Mesothelial cell of epicardium (in vitro differentiated cells): ENCODE data around the gene SLIT3. TPM values are rescaled to one million over a fixed set of nuclear protein-coding genes. Genes with fewer than 3 reads are reported as not detected.

Source experiments
- DNase-seq, 2 experiments: peaks; one replicate each; pipeline ENCODE4 v3.0.0; 2021; ENCODE audit warnings: low spot score in 2 of 2; ENCODE audit not compliant: unreplicated experiment in 2 of 2
- H3K27ac Mint-ChIP-seq: 2 replicates; pipeline ENCODE4 v1.8.0; 2021; ENCODE audit warnings: mixed read lengths
- H3K27me3 Mint-ChIP-seq: 2 replicates; pipeline ENCODE4 v1.8.0; 2021; ENCODE audit warnings: low read depth, mixed read lengths
- H3K36me3 Mint-ChIP-seq: 2 replicates; pipeline ENCODE4 v1.8.0; 2021; ENCODE audit warnings: mixed read lengths
- H3K4me1 Mint-ChIP-seq: 2 replicates; pipeline ENCODE4 v1.8.0; 2021; ENCODE audit warnings: mixed read lengths
- H3K4me3 Mint-ChIP-seq: 2 replicates; pipeline ENCODE4 v1.8.0; 2021; ENCODE audit warnings: mild to moderate bottlenecking, moderate library complexity, mixed read lengths
- H3K9me3 Mint-ChIP-seq: 2 replicates; pipeline ENCODE4 v1.8.0; 2021; ENCODE audit warnings: mixed read lengths
- CTCF ChIP-seq: fragments of 200-600 bp; sonication (generic); IDR thresholded peaks from one replicate; pipeline ENCODE4 v1.5.0; 2021; ENCODE audit warnings: antibody characterized with exemption; ENCODE audit not compliant: unreplicated experiment
- total RNA-seq: library from RNA; stranded (reverse); gene quantifications from 3 replicates; pipeline ENCODE4 v1.2.1, GENCODE V29; 2021

The SLIT3 gene
- total RNA-seq, 1 donor from 2014 or later, result 65.1 TPM

GRCh38 chr5:169222934-169223594 is 77.9 kb downstream of the SLIT3 start:
- Mint-ChIP-seq H3K4me1 (peaks cover 55% of the 10 kb centered on the region), H3K9me3 (no peaks in the 10 kb centered on the region), H3K27me3 (peaks cover 2% of the 10 kb centered on the region), H3K4me3 (no peak overlapping the region), H3K36me3 (no peaks in the 10 kb centered on the region), H3K27ac (peak overlapping the region; percentile 72)
- TF ChIP-seq CTCF, result no peak
- DNase-seq, result no peak

DNA sequence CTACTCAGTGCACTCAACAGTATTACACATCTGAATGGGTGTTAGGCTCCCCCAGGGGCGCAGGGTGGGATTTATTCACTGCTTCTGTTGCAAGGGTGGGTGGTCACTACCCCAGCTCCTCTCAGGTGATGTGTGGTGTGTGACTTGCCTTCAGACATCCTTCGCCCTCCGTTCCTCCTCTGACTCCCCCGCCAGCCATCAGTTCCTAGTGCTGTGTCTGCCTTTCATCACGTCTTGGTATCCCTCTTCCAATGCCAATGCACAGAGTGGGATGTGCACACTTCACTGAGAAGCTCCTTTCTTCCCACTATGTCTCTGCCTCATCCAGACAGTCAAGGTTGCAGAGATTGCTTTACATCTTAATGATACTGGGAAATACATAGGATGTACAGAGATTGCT is 79.4 kb downstream of the SLIT3 start:
- no peak for TF ChIP-seq CTCF
- no peak for DNase-seq
- H3K27ac Mint-ChIP-seq, result no peak overlapping the region
- peaks cover 2% of the 10 kb centered on the region for H3K27me3 Mint-ChIP-seq
- peaks cover 65% of the 10 kb centered on the region for H3K4me1 Mint-ChIP-seq
- no peak overlapping the region for H3K4me3 Mint-ChIP-seq
- no peaks in the 10 kb centered on the region for H3K9me3 Mint-ChIP-seq
- no peaks in the 10 kb centered on the region for H3K36me3 Mint-ChIP-seq

DNA sequence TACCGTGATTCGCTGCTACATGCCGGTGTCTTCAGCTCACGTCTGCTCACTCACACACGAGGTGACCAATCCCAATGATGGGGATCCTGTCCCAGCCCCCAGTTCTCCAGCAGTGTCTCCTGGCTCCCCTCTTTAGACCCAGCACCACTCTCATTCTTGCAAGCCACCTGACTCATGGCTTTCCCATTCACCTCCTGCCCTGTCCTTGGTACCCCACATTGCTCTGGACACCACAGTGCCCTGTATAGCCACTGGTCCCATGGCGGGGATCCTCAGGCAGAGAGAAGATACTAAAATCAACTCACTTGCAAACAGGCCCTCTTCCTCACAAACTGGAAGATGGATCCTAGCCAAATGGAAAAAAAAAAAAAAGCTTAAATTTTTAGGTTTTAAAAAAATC is 81.0 kb downstream of the SLIT3 start:
- DNase-seq, result no peak
- H3K27ac Mint-ChIP-seq, result no peak overlapping the region
- no peaks in the 10 kb centered on the region for H3K9me3 Mint-ChIP-seq
- TF ChIP-seq CTCF, result no peak
- H3K4me1 Mint-ChIP-seq, result peaks cover 61% of the 10 kb centered on the region
- no peak overlapping the region for H3K4me3 Mint-ChIP-seq
- H3K27me3 Mint-ChIP-seq, result peaks cover 7% of the 10 kb centered on the region
- H3K36me3 Mint-ChIP-seq, result peaks cover 2% of the 10 kb centered on the region

- H3K4me3 Mint-ChIP-seq, result no peak overlapping the region
- H3K27ac Mint-ChIP-seq, result peak overlapping the region; percentile 37
- H3K36me3 Mint-ChIP-seq, result peaks cover 2% of the 10 kb centered on the region
- H3K27me3 Mint-ChIP-seq, result peaks cover 11% of the 10 kb centered on the region
- no peak for TF ChIP-seq CTCF
- no peak for DNase-seq
- H3K4me1 Mint-ChIP-seq, result peaks cover 61% of the 10 kb centered on the region
- no peaks in the 10 kb centered on the region for H3K9me3 Mint-ChIP-seq
Observed at GRCh38 chr5:169219351-169219750, 81.6 kb downstream of the SLIT3 start.

DNA sequence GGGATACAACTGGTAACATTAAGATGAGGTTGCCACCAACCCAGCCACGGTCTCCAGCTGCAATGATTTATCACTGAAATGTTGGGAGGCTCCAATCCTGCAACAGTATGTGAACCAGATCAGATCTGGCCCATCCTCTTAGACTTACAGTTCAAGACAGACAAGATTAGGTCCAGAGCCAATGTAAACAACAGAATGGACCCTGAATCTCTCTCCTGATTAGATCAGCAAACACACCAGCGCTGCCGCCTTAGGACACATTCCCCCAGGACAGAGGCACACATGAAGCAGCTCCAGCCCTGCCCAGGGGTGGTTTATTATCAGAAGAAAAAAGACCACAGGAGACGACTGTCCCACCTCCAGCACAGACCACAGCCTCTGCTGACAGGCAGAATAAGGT is 82.1 kb downstream of the SLIT3 start:
- Mint-ChIP-seq H3K27me3 (peaks cover 11% of the 10 kb centered on the region), H3K4me1 (peaks cover 58% of the 10 kb centered on the region), H3K9me3 (no peaks in the 10 kb centered on the region), H3K27ac (peak overlapping the region; percentile 37), H3K4me3 (no peak overlapping the region), H3K36me3 (peaks cover 2% of the 10 kb centered on the region)
- TF ChIP-seq CTCF, result no peak
- DNase-seq, result no peak
